Endothelial cell of umbilical vein (primary cell): ENCODE results near the gene OCEL1. TPM values are rescaled to one million over a fixed set of nuclear protein-coding genes. Genes with fewer than 3 reads are reported as not detected.
"Not testable (repeated sequence)": the region's sequence is repeated elsewhere in the genome, so short reads cannot be mapped to it uniquely, and the experiment has no call there.

Experiments
- BruUV-seq: library from RNA; stranded (reverse); fragments of 400-500 nt; replicated peaks from 2 replicates; lab custom pipeline; 2021; lab: Mats Ljungman, UMichigan
- CTCF ChIA-PET: fragments of 300-600, 350-600 bp; sonication (Branson Sonifier 250); formaldehyde crosslinking; loops from one replicate; lab custom pipeline; 2021; ENCODE audit warnings: antibody characterized with exemption, inconsistent platforms; lab: Charles Lee
- POLR2A ChIA-PET: fragments of 300-600, 350-600 bp; sonication (Branson Sonifier 250); formaldehyde crosslinking; loops from one replicate; lab custom pipeline; 2021; ENCODE audit warnings: antibody characterized with exemption, inconsistent platforms; lab: Charles Lee
- DNase-seq: peaks from one replicate; pipeline ENCODE4 v3.0.0-alpha.2; 2011; ENCODE audit warnings: low read depth, low spot score
- FAIRE-seq: peaks from 2 replicates; lab custom pipeline; 2011; peaks lifted over from hg19 to GRCh38; lab: Jason Lieb, UNC
- H2AFZ ChIP-seq: 2 replicates; pipeline ENCODE4 v1.6.0; 2012; ENCODE audit warnings: low read depth, low read length, control low read depth, inconsistent platforms
- H3K27ac ChIP-seq: 2 replicates; pipeline ENCODE4 v1.5.1; 2011; ENCODE audit warnings: low read depth, mild to moderate bottlenecking, control low read depth, low read length, moderate library complexity; ENCODE audit not compliant: insufficient read depth
- H3K27me3 ChIP-seq, 2 experiments: 2 replicates each; pipeline versions ENCODE4 v1.6.0 to v1.6.1; 2011; ENCODE audit warnings: low read length in 2 of 2, mixed read lengths in 1 of 2; ENCODE audit not compliant: control insufficient read depth in 2 of 2, insufficient read depth in 2 of 2
- H3K36me3 ChIP-seq, 2 experiments: 2 replicates in 1 of 2; 3 replicates in 1 of 2; pipeline ENCODE4 v1.5.1; 2011; ENCODE audit warnings: low read length in 2 of 2, mild to moderate bottlenecking in 1 of 2, moderate library complexity in 1 of 2; ENCODE audit not compliant: control insufficient read depth in 2 of 2, insufficient read depth in 2 of 2; ENCODE audit errors: extremely low read depth in 1 of 2
- H3K4me1 ChIP-seq: 3 replicates; pipeline ENCODE4 v1.5.1; 2011; ENCODE audit warnings: mild to moderate bottlenecking, low read length; ENCODE audit not compliant: control insufficient read depth, insufficient read depth; ENCODE audit errors: extremely low read depth
- H3K4me2 ChIP-seq: 2 replicates; pipeline ENCODE4 v1.6.1; 2011; ENCODE audit warnings: low read length, control low read depth, mixed read lengths; ENCODE audit not compliant: insufficient read depth
- H3K4me3 ChIP-seq, 3 experiments: fragments of 200-600 bp in 1 of 3; sonication (generic), shearing (Covaris generic) in 1 of 3; replicated peaks in 1 of 3; 2 replicates each; pipeline ENCODE4 v1.5.1; 2011 to 2016; ENCODE audit warnings: control low read depth in 3 of 3, low read length in 3 of 3, mild to moderate bottlenecking in 2 of 3, inconsistent platforms in 1 of 3, low read depth in 1 of 3, moderate library complexity in 1 of 3; ENCODE audit not compliant: insufficient read depth in 1 of 3
- H3K79me2 ChIP-seq: 2 replicates; pipeline ENCODE4 v1.6.0; 2012; ENCODE audit warnings: low read length, inconsistent platforms; ENCODE audit not compliant: control insufficient read depth, insufficient read depth
- H3K9ac ChIP-seq: replicated peaks from 2 replicates; pipeline ENCODE3; 2011; ENCODE audit warnings: low read length, control low read depth; ENCODE audit not compliant: insufficient read depth; ENCODE audit errors: extremely low read depth
- H3K9me1 ChIP-seq: replicated peaks from 3 replicates; pipeline ENCODE4 v1.6.0; 2011; ENCODE audit warnings: mild to moderate bottlenecking, low read length; ENCODE audit not compliant: control insufficient read depth, insufficient read depth; ENCODE audit errors: extremely low read depth
- H3K9me3 ChIP-seq: replicated peaks from 2 replicates; pipeline ENCODE4 v1.5.1; 2012; ENCODE audit warnings: low read length, inconsistent platforms; ENCODE audit not compliant: control insufficient read depth, insufficient read depth
- H4K20me1 ChIP-seq: replicated peaks from 2 replicates; pipeline ENCODE3; 2011; ENCODE audit warnings: mild to moderate bottlenecking, low read length; ENCODE audit not compliant: control insufficient read depth, insufficient read depth; ENCODE audit errors: extremely low read depth
- CTCF ChIP-seq, 2 donors: IDR thresholded peaks; 1 replicate in 1 of 2; 2 replicates in 1 of 2; pipeline ENCODE4 v1.5.1; 2011; ENCODE audit warnings: low read length in 2 of 2, mild to moderate bottlenecking in 2 of 2, moderate library complexity in 2 of 2, control low read depth in 1 of 2, inconsistent platforms in 1 of 2, low read depth in 1 of 2; ENCODE audit not compliant: insufficient read depth in 1 of 2; ENCODE audit errors: extremely low read depth in 1 of 2
- FOS ChIP-seq: IDR thresholded peaks from 2 replicates; pipeline ENCODE4 v1.6.1; 2011; ENCODE audit warnings: mild to moderate bottlenecking, low read length, moderate library complexity, borderline replicate concordance; ENCODE audit not compliant: insufficient read depth
- GATA2 ChIP-seq: IDR thresholded peaks from 2 replicates; pipeline ENCODE4 v1.7.0; 2011; ENCODE audit warnings: low read depth, mild to moderate bottlenecking, moderate library complexity, mixed read lengths, low read length; ENCODE audit not compliant: insufficient read length, insufficient read depth
- JUN ChIP-seq: IDR thresholded peaks from 2 replicates; pipeline ENCODE4 v1.6.1; 2011; ENCODE audit warnings: borderline replicate concordance, low read depth; ENCODE audit not compliant: insufficient read length, insufficient read depth
- MAX ChIP-seq: IDR thresholded peaks from 2 replicates; pipeline ENCODE4 v1.6.1; 2011; ENCODE audit not compliant: insufficient read depth, insufficient read length
- POLR2A ChIP-seq: IDR thresholded peaks from 2 replicates; pipeline ENCODE4 v1.6.1; 2012; ENCODE audit warnings: low read depth, mild to moderate bottlenecking, control low read depth, low read length
- POLR2AphosphoS5 ChIP-seq: IDR thresholded peaks from 2 replicates; pipeline ENCODE4 v1.6.1; 2012; ENCODE audit warnings: low read depth, mild to moderate bottlenecking, control low read depth, low read length, moderate library complexity; ENCODE audit not compliant: insufficient read depth
- dilution Hi-C: fragments of 300-500 bp; cut with MboI; formaldehyde crosslinking; loops from one replicate; pipeline ENCODE4 v1.15.0; 2019; ENCODE audit warnings: low sequenced_read_pairs; ENCODE audit not compliant: extremely low pct_ligation_motif_present
- intact Hi-C: fragments of 100-400 bp; cut with micrococcal nuclease; formaldehyde crosslinking; loops from one replicate; pipeline ENCODE4 v1.10.0; 2022
- polyA plus RNA-seq, 4 experiments: library from polyadenylated mRNA; depleted of rRNA in 3 of 4; stranded (reverse) in 3 of 4; unstranded in 1 of 4; fragments of >200 nt; gene quantifications; 2 replicates each; pipeline versions ENCODE4 v1.2.1 to v1.2.3, GENCODE V29; 2011 to 2012; ENCODE audit warnings: missing spikeins in 1 of 4
- total RNA-seq: library from RNA; stranded (reverse); gene quantifications from 2 replicates; pipeline ENCODE4 v1.2.3, GENCODE V29; 2021

The OCEL1 gene
- total and polyA plus RNA-seq, 2 donors (not counting 3 experiments of a cell fraction or from before 2014, with no cell fraction given): 7.4 to 13.0 TPM

GRCh38 chr19:17185590-17185989 is 40.4 kb upstream of the OCEL1 start:
- no peaks in the 10 kb centered on the region for H3K79me2 ChIP-seq
- H3K36me3 ChIP-seq: peaks cover 15 to 49% of the 10 kb centered on the region in 2 experiments
- TF ChIP-seq POLR2A (no peak), FOS (no peak), JUN (no peak), POLR2AphosphoS5 (no peak), MAX (no peak), CTCF (IDR thresholded peaks at IDR 0.05; ENCODE audit: extremely low read depth in 1 of 2, insufficient read depth in 1 of 2, low read depth in 1 of 2, low read length in 2 of 2) (no peak), GATA2 (no peak)
- H4K20me1 ChIP-seq: no peaks in the 10 kb centered on the region
- DNase-seq (no peak), FAIRE-seq (no peak)
- no peaks in the 10 kb centered on the region for H3K4me1 ChIP-seq
- POLR2A ChIA-PET: no interaction called here
- no peak overlapping the region for H2AFZ ChIP-seq
- CTCF ChIA-PET: no interaction called here
- no peak overlapping the region for H3K9ac ChIP-seq
- H3K9me1 ChIP-seq: no peaks in the 10 kb centered on the region
- BruUV-seq: no TSS peak
- no peaks in the 10 kb centered on the region for H3K9me3 ChIP-seq
- no peak overlapping the region for H3K4me3 ChIP-seq
- H3K27ac ChIP-seq: no peak overlapping the region
- intact Hi-C loops (no loop called here), dilution Hi-C loops (no loop called here)
- no peaks in the 10 kb centered on the region for H3K27me3 ChIP-seq
- H3K4me2 ChIP-seq: no peak overlapping the region

GRCh38 chr19:17191736-17192135 is 34.3 kb upstream of the OCEL1 start:
- DNase-seq, BruUV-seq, H3K27me3 ChIP-seq, H3K79me2 ChIP-seq, H3K27ac ChIP-seq, H3K4me2 ChIP-seq, H3K4me1 ChIP-seq, H4K20me1 ChIP-seq, dilution Hi-C loops, intact Hi-C loops, H3K4me3 ChIP-seq, POLR2A ChIA-PET, H3K9me3 ChIP-seq, FAIRE-seq, CTCF ChIA-PET, H3K9ac ChIP-seq, H2AFZ ChIP-seq, H3K9me1 ChIP-seq: not testable (repeated sequence)
- peaks cover 11 to 56% of the 10 kb centered on the region in 2 experiments for H3K36me3 ChIP-seq
